GM10248 (cell line): ENCODE data around the gene PLXNC1.
A peak's percentile ranks its signal among the peaks of the same experiment; 100 is the strongest.

Experiments
- CTCF ChIA-PET: fragments of 300-600 bp; sonication (Branson Sonifier 250); formaldehyde crosslinking; extraction: SDS; loops from one replicate; lab custom pipeline; 2021; ENCODE audit warnings: antibody characterized with exemption; lab: Yijun Ruan, JAX
- POLR2A ChIA-PET: fragments of 350-650 bp; sonication (Branson Sonifier 250); formaldehyde crosslinking; extraction: SDS; loops from one replicate; lab custom pipeline; 2020; ENCODE audit warnings: antibody characterized with exemption; lab: Yijun Ruan, JAX
- DNase-seq: peaks from one replicate; pipeline ENCODE4 v3.0.0; 2012; ENCODE audit errors: extremely low spot score
- TF ChIP-seq, protein P1 (sequence below): IDR thresholded peaks from 2 replicates; pipeline ENCODE4 v1.5.1; 2012; ENCODE audit warnings: mild to moderate bottlenecking, low read depth; ENCODE audit errors: extremely low read depth, missing control alignments, control extremely low read depth

PLXNC1 gene

DNA sequence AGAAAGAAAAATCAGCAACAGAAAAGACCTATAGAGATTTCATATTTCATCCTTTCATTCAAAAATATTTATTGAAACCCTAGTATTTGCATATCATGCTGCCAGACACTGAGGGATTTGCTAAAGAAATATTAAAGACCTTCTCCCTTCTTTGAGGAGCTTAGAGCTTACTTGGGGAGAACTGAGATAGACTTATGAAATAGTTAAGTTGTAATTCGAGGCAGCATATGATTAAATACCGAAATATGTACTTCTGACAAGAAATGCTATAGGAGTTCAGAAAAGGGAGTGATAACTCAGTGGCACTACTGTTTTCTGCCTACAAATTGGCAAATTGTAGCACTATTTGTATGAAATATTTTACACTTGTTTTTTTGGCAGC is 59.1 kb downstream of the PLXNC1 start:
- TF ChIP-seq, protein P1, sequence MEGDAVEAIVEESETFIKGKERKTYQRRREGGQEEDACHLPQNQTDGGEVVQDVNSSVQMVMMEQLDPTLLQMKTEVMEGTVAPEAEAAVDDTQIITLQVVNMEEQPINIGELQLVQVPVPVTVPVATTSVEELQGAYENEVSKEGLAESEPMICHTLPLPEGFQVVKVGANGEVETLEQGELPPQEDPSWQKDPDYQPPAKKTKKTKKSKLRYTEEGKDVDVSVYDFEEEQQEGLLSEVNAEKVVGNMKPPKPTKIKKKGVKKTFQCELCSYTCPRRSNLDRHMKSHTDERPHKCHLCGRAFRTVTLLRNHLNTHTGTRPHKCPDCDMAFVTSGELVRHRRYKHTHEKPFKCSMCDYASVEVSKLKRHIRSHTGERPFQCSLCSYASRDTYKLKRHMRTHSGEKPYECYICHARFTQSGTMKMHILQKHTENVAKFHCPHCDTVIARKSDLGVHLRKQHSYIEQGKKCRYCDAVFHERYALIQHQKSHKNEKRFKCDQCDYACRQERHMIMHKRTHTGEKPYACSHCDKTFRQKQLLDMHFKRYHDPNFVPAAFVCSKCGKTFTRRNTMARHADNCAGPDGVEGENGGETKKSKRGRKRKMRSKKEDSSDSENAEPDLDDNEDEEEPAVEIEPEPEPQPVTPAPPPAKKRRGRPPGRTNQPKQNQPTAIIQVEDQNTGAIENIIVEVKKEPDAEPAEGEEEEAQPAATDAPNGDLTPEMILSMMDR = no peak
- ChIA-PET CTCF (interaction anchor here (1.2 to 1.7 kb wide), 3 partner anchors 10 to 34 kb away, joined by 4 to 6 read pairs (median 5); no protein-coding TSS in a partner anchor), POLR2A (interaction anchor here (1.0 to 1.5 kb wide), 2 partner anchors 13 to 34 kb away, joined by 4 read pairs; no protein-coding TSS in a partner anchor)
- DNase-seq = no peak

DNA sequence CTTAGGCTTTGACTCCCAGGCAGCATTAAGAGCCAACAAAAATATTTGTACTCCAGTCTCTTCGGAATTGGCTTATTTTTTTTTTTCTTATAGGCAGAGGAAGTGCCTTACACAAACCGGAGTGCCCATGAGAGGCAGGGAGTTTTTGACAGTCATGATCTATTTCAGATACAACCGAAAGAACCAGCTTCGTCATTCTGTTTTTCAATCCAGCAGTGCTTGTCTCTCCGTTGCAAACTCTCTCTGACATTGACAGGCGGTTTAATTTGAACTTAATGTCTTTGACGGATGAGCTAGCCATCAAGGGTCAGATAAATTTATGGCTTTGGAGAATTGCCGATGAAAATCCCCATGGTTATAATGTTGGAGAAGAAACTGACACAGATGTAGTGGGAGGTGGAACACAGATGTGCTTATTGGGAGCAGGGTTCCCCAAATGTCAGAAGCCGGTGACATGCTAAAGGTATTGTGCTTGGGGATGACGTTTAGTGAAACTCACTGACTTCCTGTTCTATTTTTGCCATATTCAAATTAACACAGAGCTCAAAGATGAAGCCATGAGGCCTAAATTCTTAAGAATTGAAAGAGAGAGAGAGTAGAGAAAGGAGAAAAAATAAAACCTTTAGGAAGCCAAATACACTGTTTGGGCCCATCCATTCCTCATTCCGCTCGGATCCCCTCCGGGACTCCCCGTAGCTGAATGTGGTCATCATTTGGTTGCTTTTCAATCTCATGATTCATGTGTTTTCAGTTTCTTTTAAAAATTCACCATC is 59.7 kb downstream of the PLXNC1 start:
- POLR2A ChIA-PET = interaction anchor here (0.6 to 1.5 kb wide), 5 partner anchors 10 to 53 kb away, joined by 3 to 4 read pairs (median 4); no protein-coding TSS in a partner anchor
- TF ChIP-seq, protein P1 = no peak
- CTCF ChIA-PET = interaction anchor here (1.2 to 1.8 kb wide), 7 partner anchors 8 to 35 kb away, joined by 4 to 10 read pairs (median 5); no protein-coding TSS in a partner anchor
- peak; percentile 72 for DNase-seq

DNA sequence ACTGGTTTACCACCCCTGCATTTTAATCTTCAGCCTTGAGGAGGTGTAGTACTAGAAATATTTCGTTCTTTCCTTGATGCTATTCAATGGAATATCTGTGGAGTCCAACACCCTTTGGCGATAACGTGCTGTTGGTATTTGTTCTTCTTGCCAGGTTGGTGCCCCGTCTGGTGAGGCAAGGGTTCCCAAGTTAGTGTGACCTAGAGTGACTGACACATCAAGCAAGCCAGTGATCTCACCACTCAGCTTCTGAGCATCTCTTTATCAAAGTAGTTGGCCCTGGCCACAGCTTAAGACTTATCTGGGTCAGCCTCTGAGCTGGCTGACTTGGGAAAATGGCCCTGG is 60.2 kb downstream of the PLXNC1 start:
- CTCF ChIA-PET = interaction anchor here (1.2 to 1.8 kb wide), 7 partner anchors 9 to 35 kb away, joined by 4 to 10 read pairs (median 5); no protein-coding TSS in a partner anchor
- POLR2A ChIA-PET = interaction anchor here (0.6 to 1.5 kb wide), 4 partner anchors 11 to 53 kb away, joined by 3 to 4 read pairs (median 4); no protein-coding TSS in a partner anchor

DNA sequence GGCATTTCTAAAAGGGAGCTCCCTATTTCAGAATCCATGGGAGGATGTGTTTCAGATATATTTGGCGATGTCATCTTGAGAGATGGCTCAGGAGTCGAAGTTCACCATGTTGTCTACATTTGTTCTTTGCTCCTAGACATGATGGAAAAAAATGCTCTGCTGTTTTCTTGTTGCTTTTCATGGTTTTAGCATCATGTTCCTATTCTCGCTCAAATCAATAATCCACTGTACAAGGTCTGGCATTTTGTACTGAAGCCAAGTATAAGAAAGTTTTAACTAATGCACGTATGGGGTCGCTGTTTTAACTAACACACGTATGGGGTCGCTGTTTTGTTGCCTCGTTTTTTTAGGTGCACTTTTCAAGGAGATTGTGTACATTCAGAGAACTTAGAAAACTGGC is 60.9 kb downstream of the PLXNC1 start:
- TF ChIP-seq, protein P1 = no peak
- DNase-seq = no peak
- POLR2A ChIA-PET = no interaction called here
- CTCF ChIA-PET = interaction anchor here (1.2 to 1.8 kb wide), 5 partner anchors 8 to 16 kb away, joined by 4 to 10 read pairs (median 6); no protein-coding TSS in a partner anchor

More for the DNA sequence above, 60.2 kb downstream of the PLXNC1 start:
- TF ChIP-seq, protein P1 = no peak
- DNase-seq = peak; percentile 46

DNA sequence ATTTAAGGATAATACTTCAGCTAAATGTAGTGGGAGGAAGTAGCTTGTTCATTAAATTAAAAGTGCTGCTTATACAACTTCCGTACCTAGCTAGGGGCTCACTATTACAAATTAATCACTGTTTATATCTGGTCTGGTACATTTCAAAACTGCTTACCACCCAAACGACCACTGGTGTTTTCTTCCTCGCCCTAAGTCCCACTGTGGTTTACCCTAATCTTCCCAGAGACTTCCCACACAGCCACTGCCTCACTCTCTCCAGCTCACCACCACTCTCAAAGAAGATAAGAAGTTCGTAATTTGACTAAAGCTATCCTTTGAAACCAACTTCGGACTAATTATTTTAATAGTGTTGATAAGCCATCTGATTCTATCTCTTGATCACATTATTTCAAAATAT is 62.6 kb downstream of the PLXNC1 start:
- ChIA-PET POLR2A (no interaction called here), CTCF (interaction anchor here (0.9 to 1.3 kb wide), 4 partner anchors 9 to 13 kb away, joined by 3 to 5 read pairs (median 4); no protein-coding TSS in a partner anchor)
- DNase-seq = no peak
- TF ChIP-seq, protein P1 = no peak

DNA sequence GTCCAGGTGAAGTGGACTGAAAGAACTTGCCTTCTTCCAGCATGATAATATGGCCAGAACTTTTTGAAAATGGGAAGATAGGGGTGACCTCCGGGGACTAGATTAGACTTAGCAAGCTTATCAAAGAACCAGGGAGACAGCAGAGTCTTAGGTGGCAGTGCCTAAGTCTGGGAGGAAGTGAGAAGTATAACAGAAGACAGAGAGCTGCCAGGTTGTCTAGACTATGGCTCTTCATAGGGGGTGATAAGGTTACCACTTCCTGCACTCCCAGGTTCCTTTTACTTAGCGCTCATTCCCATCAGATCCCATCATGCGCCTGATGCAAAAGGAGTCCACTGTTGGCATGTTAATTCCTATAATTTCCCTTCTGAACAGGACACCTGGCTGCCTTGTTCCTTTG is 69.9 kb downstream of the PLXNC1 start:
- TF ChIP-seq, protein P1 = no peak
- no peak for DNase-seq
- CTCF ChIA-PET = interaction anchor here (0.8 to 2.0 kb wide), 4 partner anchors 10 to 22 kb away, joined by 3 to 6 read pairs (median 4); no protein-coding TSS in a partner anchor
- POLR2A ChIA-PET = no interaction called here
